ENCODE results near the gene SRGAP2C.
"Not testable (repeated sequence)": the region's sequence is repeated elsewhere in the genome, so short reads cannot be mapped to it uniquely, and the experiment has no call there.

Gene SRGAP2C

DNA sequence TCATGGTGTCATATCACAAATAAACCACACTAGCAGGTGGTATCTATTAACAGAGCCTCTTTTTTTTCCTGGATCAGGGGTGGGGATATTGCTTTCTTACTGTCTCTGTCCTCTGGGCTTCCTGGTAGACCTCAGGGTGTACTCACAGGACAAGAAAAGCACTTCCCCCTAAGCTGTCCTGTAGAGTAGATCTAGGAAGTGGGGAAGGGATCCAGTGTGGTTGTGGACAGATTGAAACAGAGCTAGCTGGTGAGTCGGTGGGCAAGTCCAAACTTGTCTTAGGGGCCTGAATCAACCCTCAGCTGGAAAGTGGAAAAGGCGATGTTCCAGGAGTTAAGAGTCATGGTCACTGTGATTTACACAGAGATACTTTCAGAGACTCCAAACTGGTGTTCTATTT is 96.7 kb downstream of the SRGAP2C start:
- DNase-seq, result not testable (repeated sequence)

DNA sequence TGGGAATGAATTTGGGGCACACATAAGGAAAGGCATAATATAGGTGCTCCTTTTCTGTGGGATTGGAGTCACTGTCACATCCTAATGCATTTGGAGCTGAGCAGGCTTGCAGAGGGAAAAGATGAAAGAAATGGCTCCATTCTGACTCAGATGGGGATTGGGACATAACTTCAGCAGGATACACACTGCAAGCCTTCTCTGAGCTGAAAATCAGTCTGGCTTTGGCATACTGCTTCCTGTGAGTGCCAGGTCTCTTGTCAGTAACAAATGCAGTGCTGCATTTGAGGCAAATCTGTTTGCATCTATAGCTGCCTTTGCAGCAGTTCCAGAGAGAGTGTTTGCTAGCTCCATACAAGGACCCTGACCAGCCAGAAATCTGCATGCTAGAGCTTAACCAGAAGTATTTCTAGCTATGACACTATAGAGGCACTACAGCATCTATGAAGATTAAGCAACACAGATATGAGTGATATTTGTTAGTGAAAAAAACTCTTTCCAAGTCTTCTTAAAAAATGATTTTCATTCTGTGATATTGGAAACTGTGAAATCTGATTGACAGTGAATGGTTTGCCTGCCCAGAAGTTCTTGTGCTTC is 98.9 kb downstream of the SRGAP2C start:
- not testable (repeated sequence) for DNase-seq

DNA sequence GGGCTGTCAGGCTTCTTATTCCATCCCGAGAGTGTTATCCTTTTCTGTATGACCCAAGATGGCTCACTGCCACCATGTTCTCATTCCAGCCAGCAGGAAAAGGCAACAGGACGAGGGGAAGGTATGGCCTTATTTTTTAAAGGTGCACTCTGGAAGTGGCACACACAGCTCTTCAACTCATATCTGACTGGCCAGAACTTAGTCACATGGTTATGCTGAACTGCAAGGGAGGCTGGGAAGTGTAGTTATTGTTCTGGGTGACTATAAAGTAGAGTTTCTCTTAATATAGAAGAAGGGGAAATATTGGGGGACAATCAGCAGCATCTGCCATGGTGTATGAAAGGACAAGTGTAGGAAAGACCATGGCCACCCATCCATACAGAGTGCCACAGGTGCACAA is 107.8 kb downstream of the SRGAP2C start:
- not testable (repeated sequence) for DNase-seq

DNA sequence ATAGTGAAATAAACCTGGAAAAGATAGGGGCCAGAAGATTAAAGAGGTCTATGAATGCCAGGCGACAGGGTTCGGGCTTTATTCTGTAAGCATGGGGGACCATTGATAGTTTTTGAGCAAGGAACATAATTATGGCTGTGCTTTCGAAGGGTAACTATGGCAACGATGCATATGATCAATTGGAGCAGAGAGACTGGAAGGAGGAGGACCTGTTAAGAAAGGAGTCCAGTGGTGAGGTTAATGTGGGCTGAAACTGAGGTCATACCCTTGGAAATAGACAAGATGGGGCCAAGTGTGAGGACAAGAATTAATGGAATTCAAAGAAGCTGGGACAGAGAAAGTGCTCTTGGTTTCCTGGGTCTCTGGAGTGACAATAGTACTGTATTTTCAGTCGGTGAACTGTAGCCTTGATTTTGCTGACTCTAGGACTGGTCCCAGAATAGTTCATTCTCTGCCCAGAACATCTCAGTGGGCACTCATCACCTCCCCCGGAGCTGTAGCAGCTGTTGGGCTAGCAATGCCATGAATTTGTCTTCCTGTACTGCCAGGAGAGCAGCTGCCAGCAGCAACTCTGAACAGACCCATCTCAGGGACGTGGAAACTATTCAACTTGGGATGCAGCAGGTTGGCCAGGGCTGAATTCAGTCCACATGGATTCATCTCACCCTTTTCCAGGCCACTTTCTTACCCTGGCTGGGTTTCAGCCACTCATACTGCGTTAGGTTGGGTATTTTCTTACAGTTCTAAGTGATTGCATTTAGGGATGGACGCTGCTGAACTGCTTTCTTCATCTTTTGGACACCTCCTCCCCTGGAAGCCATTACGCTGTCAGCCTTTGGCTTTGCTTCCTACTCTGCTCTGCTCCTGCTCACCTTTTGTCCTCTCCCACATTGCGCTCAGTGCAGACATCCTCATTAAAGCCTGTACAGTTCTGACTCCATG is 108.8 kb downstream of the SRGAP2C start:
- not testable (repeated sequence) for DNase-seq

DNA sequence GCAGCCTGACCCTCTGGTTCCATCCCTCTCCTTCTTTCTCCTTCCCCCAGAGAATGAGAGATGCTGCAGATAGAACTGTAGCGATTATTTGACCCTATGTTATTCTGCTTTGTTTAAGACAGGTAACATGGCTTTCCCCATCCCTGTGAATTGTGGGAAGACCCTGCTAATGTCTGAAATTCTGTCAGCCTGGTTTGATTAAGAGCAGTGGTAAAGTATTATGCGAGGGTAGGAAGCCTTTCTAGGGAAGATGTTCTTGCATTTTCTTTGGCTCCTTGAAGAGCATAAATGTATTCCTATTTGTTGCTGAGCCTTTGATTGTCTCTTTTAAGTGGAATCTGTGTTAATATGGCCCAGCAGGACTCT is 109.4 kb downstream of the SRGAP2C start:
- not testable (repeated sequence) for DNase-seq

DNA sequence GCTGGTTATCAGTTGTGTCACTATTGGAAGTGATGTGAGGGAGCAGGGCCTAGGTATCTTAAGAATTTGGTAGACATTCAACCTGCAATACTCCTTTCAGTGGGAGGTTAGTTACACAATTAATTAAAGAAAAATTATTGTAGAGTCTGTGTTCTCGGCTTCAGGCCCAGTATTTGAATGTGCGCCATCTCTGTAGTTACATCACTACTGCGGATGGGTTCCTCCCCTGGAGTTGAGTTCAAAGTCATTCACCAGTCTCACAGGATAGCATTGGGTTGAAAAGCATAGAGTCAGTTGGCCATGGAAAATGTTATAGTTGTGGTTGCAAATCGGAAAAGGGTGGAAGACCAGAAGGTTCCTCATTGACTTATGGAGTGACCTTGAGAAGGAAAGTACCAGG is 111.8 kb downstream of the SRGAP2C start:
- DNase-seq, result not testable (repeated sequence)

DNA sequence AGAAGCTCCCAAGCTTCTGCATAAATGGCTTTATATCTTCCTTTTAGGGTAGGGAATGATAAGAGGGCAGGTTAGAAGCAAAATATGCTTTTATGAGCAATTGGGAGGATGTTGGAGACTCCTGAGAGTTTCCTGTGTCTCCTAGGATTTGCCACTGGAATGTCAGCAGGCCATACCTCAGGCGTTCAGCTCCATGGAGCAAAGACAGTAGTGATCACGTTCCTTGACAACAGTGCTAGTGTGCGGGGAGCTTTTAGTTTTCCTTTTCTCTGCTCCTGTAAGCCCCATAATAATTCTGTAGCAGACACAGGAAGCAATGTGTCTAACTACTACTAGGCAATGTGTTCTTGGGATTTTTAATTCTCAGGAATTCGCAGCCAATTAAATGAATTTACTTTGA is 113.8 kb downstream of the SRGAP2C start:
- DNase-seq, result not testable (repeated sequence)

DNA sequence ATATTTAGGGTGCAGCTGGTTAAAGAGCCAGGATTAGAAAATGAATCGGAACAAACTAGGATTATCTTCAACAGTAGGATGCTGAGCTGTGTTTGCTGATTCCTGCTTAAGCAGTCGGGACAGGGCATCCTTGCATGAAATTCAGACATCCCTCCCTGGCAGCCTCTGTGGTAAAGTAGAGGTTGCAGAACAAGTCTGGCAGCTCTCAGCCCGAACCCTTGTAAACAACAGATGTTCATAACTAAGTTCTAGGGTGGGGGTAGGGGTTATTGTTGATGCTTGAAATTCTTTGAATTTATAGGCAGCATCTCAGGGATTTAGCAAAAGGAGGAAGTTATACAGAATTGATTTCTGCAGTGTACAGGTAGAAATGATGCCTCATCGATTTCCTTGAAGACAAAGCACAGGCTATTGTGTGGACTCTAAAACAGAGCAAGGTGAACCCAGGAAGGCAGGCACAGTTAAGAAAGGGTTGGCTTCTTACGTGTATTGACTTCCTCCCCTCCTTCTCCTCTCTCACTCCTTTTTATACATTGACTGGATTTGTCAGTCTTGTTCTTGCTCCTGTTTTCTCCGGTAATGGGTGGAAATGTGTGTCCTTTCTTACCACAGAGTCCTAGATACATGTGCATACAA is 114.9 kb downstream of the SRGAP2C start:
- DNase-seq, result not testable (repeated sequence)

DNA sequence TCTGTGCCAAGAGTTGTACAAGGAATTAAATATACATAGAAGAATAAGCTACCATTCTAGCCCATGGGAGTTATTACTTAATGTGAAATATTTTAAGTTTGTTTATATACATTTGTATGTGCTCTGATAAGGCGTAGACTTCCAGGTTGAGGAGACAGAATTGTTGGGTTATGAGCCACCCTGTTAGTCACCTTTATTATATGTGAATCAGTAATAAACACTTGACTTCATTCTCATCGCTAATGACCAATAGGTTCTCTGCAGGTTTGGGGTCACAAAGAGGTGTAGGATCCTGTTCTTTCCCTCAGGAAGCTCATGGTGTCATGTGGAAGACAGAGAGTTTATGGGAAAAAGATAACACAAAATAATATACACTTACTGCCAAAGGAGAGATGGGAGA is 117.1 kb downstream of the SRGAP2C start:
- DNase-seq, result not testable (repeated sequence)

DNA sequence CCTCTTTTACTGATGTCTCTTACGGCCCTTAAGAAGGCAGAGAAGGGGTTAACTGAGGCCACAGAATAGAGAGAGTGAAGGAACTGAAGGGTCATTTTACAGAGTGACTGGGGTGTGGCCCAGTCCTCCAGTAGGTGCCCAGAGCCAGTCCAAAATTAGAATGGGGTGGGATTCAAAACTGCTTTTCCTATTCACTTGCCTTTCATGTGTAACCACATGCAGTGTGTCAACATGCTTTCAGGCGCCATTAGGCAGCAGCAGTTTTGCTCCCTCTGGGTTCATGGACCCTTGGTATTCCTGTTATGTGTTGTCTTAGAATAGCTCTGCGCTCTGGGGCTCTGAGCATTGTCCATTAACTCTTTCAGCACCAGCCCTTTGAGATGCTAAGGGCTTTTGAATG is 123.0 kb downstream of the SRGAP2C start:
- not testable (repeated sequence) for DNase-seq

DNA sequence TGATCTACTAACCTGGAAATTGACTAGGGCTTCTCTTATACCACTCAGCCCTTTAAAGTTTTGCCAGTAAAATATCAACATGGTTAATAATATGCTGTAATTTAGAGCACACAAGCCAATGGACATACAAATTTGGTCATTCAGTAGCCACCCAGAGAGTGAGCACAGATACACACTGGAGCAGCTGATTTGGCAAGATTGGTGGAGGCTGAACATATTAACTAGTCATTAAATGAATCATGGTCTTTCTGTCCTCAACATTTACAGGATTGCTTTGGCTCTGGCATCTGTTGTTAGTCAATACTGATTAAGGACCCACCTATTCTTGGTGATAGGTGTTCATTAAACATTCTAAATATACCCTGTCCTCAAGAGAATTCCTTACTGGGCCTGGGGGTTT is 130.7 kb downstream of the SRGAP2C start:
- not testable (repeated sequence) for DNase-seq

DNA sequence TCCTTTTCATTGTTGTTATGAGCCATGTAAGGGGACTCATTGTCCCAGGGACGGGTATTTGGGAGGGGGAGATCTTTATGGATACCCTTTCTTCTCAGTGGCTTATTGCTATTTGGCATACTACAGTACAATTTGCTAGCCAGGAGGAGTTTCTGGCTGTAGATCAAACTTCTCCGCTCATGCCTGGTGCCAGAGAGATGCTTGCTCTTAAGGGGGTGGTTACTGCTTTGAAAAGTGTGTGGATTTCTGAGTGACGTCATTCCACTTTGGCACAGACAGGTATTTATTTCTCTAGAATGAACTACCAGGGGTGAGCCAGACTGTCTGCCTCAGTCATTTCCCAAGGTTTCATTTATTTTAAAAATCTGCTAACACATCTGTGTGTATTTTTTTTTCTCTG is 131.3 kb downstream of the SRGAP2C start:
- not testable (repeated sequence) for DNase-seq

DNA sequence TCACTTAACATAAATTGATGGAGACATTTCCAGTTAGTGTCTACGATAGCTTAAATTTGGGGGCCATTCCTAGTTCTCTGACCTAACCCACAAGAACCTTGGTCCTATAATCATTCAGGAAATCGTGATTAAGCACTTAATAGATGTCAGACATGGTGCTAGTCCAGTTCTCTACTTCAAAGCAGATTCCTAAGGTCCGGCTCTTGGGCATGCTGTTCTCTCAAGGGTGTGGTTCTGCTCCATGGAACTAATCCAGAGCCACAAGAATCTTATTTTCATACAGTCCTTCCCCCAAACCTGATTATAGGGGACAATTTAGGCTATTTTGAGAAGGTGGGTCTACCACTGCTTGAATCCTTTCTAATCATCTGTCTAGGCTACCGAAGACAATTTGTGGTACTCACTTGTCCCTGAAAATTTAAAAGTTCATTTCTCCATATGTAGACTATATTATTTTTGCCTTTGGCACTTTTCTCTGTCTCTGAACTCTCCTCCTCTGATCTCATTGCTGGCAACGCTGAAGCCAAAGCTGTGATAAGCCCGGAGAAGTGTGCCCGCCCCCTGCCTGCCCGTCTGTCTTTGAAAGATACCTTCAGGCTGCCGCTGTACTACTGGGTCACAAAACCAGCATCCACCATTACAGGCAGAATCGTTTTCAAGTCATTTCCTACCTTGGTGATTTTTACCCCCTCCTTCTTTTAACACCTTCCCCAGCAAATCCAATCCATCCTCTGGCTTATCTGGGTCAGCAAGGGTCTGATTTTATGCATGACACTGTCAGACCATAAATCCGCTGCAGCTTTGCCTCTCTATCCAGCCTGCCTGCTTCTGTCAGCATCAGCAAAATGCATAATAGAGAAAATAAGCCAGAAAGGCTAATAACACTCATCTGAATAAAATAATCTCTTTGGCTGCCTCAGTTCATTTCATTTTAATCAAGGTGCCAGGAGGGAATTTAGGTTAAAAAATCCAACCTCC is 133.0 kb downstream of the SRGAP2C start:
- not testable (repeated sequence) for DNase-seq

DNA sequence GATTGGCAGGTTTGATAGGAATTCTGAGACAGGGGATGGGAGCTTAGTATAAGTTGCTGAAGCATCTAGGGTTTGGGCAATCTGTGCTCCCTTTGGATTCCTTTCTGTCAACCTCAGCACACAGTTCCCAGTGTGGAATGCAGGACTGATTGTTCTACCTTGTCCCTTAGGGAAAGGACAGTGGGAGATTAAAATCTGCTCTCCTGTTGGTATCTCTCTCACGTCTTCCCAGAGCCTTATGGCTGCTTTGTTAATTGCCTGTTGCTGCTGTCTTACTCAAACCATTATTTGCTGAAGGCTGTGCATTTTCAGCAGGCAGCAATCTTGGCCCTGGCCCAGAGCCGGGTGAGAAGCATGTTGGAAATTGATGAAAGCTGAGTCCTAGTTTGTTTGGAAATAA is 133.9 kb downstream of the SRGAP2C start:
- DNase-seq, result not testable (repeated sequence)

DNA sequence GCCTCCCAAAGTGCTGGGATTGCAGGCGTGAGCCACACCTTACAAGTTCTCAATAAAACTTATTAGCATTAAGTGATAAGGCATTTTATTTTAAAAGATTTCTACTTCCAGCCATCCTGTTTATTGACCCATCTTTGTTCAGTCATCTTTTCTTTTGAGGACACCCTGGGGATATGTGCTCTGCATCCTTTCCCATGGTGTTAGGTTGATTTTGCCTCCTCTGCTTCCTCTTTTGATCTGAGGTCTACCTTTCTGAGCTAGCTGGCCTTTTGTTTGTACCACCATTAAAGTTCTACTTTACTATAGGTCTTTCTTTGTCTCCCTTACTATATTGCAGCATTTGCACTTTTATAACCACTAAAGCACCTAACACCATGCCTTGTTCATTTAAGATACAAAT is 136.9 kb downstream of the SRGAP2C start:
- DNase-seq, result not testable (repeated sequence)

DNA sequence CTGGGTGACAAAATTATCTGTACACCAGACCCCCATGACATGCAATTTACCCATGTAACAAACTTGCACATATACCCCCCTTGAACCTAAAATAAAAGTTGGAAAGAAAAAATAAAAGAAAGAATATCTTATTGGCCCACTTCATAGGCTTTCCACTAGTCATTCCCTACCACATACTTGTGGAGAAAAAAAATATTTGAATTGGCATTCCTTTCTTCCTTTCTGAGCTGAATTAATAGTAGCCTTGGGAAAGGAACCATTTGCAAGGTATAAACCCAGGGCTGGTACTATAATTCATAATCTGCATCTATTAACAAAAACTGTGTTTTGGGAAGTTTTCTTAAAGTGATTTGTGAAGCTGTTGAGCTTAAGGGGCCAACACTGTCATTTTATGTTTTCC is 140.0 kb downstream of the SRGAP2C start:
- DNase-seq, result not testable (repeated sequence)

DNA sequence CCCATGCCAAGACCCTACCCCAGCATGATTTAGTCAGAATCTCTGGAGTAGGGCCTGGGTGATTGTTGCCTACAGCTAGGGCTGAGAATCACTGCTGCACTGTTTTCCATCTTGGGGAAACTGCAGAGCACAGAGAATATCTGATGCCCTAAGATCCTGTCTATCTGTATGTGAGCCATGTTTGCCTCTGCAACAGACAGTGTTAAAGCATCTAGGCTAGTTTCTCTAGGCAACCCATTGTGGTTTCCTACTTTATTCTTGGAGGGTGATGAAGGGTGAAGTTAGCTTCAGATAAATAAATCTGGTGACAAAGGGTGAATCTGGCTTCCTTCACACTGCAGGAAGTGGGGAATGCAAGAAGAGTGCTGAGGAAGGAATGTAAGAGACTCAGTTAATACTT is 147.4 kb downstream of the SRGAP2C start:
- not testable (repeated sequence) for DNase-seq

DNA sequence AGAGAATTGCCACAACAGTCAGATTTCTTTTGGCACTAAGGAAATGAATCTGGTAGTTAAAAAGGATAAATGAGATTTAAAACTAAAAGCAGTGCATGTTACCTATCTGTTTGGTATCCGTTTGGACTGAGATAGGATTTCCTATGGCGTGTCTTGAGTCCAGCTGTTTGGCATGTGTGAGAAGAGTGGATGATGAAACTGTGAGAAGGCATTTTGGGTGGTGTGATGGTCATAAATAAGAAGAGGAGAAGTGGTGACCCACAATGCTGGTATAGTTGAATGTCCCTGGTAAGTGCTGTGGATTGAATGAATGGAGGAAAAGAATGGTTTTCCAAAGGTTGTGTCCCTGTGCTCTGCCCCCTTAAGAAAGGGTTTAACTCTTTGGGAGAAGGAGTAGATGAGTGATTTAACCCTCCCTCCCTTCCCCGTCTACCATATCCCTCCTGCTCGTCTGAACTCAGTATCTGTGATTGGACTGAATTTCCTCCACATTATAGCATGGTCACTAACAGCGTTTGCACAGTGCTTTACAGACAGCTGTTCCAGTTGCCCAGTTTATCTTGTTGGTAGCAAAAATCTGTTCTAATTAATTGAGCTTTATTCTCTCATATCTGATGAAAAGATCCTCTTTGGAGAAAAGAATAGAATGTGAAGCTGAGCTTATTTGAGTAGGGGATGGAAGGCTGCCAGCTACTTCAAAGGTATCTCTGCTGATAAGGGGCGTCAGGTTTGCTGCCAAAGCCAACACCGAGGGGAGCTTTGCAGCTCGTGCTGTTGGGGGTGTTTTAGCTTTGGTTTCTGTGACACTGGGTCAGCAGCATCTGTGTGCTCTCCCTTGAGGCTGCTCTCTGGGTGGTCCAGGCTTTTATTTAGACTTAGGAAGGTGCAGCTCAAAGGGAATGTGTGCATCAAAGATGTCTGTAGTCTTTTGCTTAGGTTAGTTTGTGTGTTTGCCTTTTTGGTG is 148.1 kb downstream of the SRGAP2C start:
- not testable (repeated sequence) for DNase-seq

DNA sequence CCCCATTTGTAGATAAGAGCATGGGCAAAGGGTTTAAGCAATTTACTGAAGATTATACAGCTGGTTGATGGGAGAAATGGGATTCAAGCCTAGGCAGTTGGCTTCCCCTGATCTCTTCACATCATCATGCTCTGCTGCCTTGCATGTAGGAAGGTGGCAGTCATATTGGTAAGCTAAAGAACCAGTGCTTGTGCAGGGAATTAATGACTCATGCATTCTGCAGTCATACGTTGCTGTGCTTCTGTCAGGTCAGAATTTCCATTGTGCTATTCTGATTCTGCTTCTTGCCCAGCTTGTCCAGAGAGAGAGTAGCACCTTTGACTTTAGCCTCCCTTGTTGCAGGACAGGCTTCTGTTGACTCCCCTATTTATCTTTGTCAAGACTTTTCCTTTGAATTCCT is 153.2 kb downstream of the SRGAP2C start:
- DNase-seq, result not testable (repeated sequence)

DNA sequence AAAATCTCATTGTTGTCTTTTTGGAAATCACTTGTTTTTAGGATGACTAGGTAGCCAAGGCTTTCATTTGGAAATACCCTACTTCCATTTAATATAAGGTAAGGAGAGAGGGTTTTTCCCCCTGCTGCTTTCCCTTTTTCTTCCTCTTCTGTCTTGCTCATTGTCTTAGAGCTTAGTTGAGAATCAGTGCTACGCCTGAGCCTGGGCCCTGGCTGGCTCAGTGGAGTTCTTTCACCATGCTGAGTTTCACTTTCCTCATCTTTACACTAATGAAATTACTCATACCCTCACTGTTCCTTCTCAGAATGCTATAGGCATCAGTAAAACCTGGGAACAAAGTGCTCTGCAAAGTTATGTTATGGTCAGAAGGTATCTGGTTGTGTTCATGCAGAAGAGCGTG is 154.8 kb downstream of the SRGAP2C start:
- not testable (repeated sequence) for DNase-seq

DNA sequence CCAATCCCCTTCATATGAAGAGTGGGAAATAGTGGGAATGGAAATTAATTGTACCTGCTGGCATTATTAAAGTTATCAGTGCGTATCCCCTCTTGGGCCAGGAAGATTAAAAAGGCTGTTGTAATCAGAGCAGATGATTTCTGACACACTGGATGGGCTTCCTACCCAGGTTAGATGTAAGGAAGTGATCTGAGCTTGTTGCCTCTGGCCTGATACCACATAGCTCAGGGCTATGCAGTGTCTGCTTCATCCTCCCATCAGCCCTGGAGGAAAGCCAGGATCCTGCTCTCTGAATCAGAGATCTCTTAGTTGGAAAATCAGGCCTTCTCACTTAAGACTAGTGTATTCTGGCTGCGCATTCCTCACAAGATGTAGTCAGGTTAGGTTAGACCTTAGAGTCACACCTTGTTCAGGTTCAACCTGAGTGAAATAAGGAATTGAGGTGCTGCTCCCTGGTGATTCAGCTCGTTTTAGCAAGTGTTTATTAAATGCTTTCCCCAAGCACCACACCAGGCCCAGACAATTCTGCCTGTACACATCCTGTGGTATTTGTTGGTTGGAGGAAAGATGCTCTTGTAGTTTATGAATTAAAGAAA is 158.6 kb downstream of the SRGAP2C start:
- DNase-seq, result not testable (repeated sequence)

All from CD4-positive, alpha-beta T cell treated with Interleukin-12 subunit alpha and Interleukin-12 subunit beta, for 1 hour (primary cell).